ENCODE data around the gene TUBB2B. TPM values are rescaled to one million over a fixed set of nuclear protein-coding genes. Genes with fewer than 3 reads are reported as not detected.

Gene TUBB2B
- total and polyA plus RNA-seq, 9 donors = 0.67 to 3.6 (median 1.1) TPM

- Histone ChIP-seq H3K36me3 (no peaks in the 10 kb centered on the region), H3K9me3 (no peaks in the 10 kb centered on the region), H3K4me1 (ENCODE audit: insufficient read depth) (no peaks in the 10 kb centered on the region), H3K27ac (no peak overlapping the region), H3K4me3 (no peak overlapping the region), H3K27me3 (no peaks in the 10 kb centered on the region)
- WGBS, 3 donors = 60 to 82% (median 76%) methylated on average over 5 of the region's 5 CpGs
- DNase-seq = no peak
- no peak for TF ChIP-seq POLR2A (IDR thresholded peaks at IDR 0.05)
- intact Hi-C loops (cut with DNase I) = no loop called here
These were observed 30.7 kb downstream of the TUBB2B start for GRCh38 chr6:3196770-3197169.

- no peak for TF ChIP-seq EP300 (IDR thresholded peaks at IDR 0.05)
- TF ChIP-seq POLR2A (IDR thresholded peaks at IDR 0.05) = no peak
- no peak for TF ChIP-seq CTCF (IDR thresholded peaks at IDR 0.05)
These were observed 31.6 kb downstream of the TUBB2B start for GRCh38 chr6:3195695-3196497.

GRCh38 chr6:3195420-3195694 is 32.1 kb downstream of the TUBB2B start:
- TF ChIP-seq POLR2A (IDR thresholded peaks at IDR 0.05) (no peak), EP300 (IDR thresholded peaks at IDR 0.05) (no peak), CTCF (IDR thresholded peaks at IDR 0.05) (no peak)
- Histone ChIP-seq H3K9me3 (no peaks in the 10 kb centered on the region), H3K27ac (no peak overlapping the region), H3K4me1 (ENCODE audit: insufficient read depth) (no peaks in the 10 kb centered on the region), H3K4me3 (no peak overlapping the region), H3K36me3 (no peaks in the 10 kb centered on the region), H3K27me3 (no peaks in the 10 kb centered on the region)
- intact Hi-C loops (cut with DNase I) = no loop called here
- WGBS, 3 donors = 61 to 78% (median 70%) methylated on average over 5 of the region's 5 CpGs
- DNase-seq = no peak

More at GRCh38 chr6:3195695-3196497, 31.6 kb downstream of the TUBB2B start:
- Histone ChIP-seq H3K4me3 (no peak overlapping the region), H3K36me3 (no peaks in the 10 kb centered on the region), H3K27me3 (no peaks in the 10 kb centered on the region), H3K9me3 (no peaks in the 10 kb centered on the region), H3K27ac (no peak overlapping the region), H3K4me1 (ENCODE audit: insufficient read depth) (no peaks in the 10 kb centered on the region)
- WGBS, 3 donors = 71 to 88% (median 77%) methylated on average over 16 of the region's 16 CpGs
- intact Hi-C loops (cut with DNase I) = no loop called here
- DNase-seq = no peak

GRCh38 chr6:3194535-3195419 is 32.7 kb downstream of the TUBB2B start:
- Histone ChIP-seq H3K4me1 (ENCODE audit: insufficient read depth) (no peaks in the 10 kb centered on the region), H3K9me3 (no peaks in the 10 kb centered on the region), H3K4me3 (no peak overlapping the region), H3K27me3 (no peaks in the 10 kb centered on the region), H3K36me3 (no peaks in the 10 kb centered on the region), H3K27ac (no peak overlapping the region)
- intact Hi-C loops (cut with DNase I) = no loop called here
- DNase-seq = no peak
- WGBS, 3 donors = 43 to 52% (median 51%) methylated on average over 19 of the region's 19 CpGs
- no peak for TF ChIP-seq CTCF (IDR thresholded peaks at IDR 0.05)
- TF ChIP-seq EP300 (IDR thresholded peaks at IDR 0.05) = no peak
- TF ChIP-seq POLR2A (IDR thresholded peaks at IDR 0.05) = no peak
